ENCODE results near the gene TEC. TPM values are rescaled to one million over a fixed set of nuclear protein-coding genes. Genes with fewer than 3 reads are reported as not detected.
"Not testable (repeated sequence)": the region's sequence is repeated elsewhere in the genome, so short reads cannot be mapped to it uniquely, and the experiment has no call there.

Gene TEC
- total RNA-seq, 1 experiment from 2014 or later: 0.67 TPM

GRCh38 chr4:48314746-48315145 is 45.1 kb upstream of the TEC start:
- H3K27me3 ChIP-seq (ENCODE audit: control insufficient read depth, insufficient read depth, low read length); CTCF ChIA-PET; H3K9me3 ChIP-seq (ENCODE audit: control insufficient read depth, insufficient read depth, low read depth, low read length); DNase-seq (ENCODE audit: low read depth, low spot score); in situ Hi-C loops (cut with HindIII; ENCODE audit: low pct_unique_long_range_greater_than_20kb, low sequenced_read_pairs); H3K4me3 ChIP-seq (ENCODE audit: low read depth in 2 of 2, low read length in 2 of 2); intact Hi-C loops (cut with micrococcal nuclease; ENCODE audit: unreplicated experiment); BruUV-seq (replicated peaks); H3K27ac ChIP-seq (ENCODE audit: low read length); H3K4me1 ChIP-seq (ENCODE audit: control insufficient read depth, insufficient read depth, low read length); ATAC-seq; POLR2A ChIA-PET; H3K36me3 ChIP-seq (ENCODE audit: control insufficient read depth, insufficient read depth, low read length): not testable (repeated sequence)

GRCh38 chr4:48311896-48312295 is 42.3 kb upstream of the TEC start:
- in situ Hi-C loops (cut with HindIII; ENCODE audit: low pct_unique_long_range_greater_than_20kb, low sequenced_read_pairs): no loop called here
- CTCF ChIA-PET: no interaction called here
- POLR2A ChIA-PET: no interaction called here
- H3K36me3 ChIP-seq (ENCODE audit: control insufficient read depth, insufficient read depth, low read length): no peaks in the 10 kb centered on the region
- ATAC-seq: no peak
- no peak overlapping the region for H3K4me3 ChIP-seq (ENCODE audit: low read depth in 2 of 2, low read length in 2 of 2)
- DNase-seq (ENCODE audit: low read depth, low spot score): no peak
- no peaks in the 10 kb centered on the region for H3K9me3 ChIP-seq (ENCODE audit: control insufficient read depth, insufficient read depth, low read depth, low read length)
- intact Hi-C loops (cut with micrococcal nuclease; ENCODE audit: unreplicated experiment): no loop called here
- TF ChIP-seq TCF7L2 (IDR thresholded peaks at IDR 0.05; ENCODE audit: low read depth, low read length) (no peak), REST (IDR thresholded peaks at IDR 0.05; ENCODE audit: insufficient read depth in 1 of 2, low read depth in 2 of 2, low read length in 1 of 2) (no peak), CTCF (IDR thresholded peaks at IDR 0.05) (no peak), POLR2AphosphoS5 (IDR thresholded peaks at IDR 0.05; ENCODE audit: low read depth, low read length) (no peak), SIN3A (IDR thresholded peaks at IDR 0.05; ENCODE audit: borderline replicate concordance, insufficient read depth, low read depth, low read length) (no peak)
- BruUV-seq (replicated peaks): no TSS peak
- H3K4me1 ChIP-seq (ENCODE audit: control insufficient read depth, insufficient read depth, low read length): no peaks in the 10 kb centered on the region
- H3K27ac ChIP-seq (ENCODE audit: low read length): no peak overlapping the region
- H3K27me3 ChIP-seq (ENCODE audit: control insufficient read depth, insufficient read depth, low read length): no peaks in the 10 kb centered on the region; the same call in 1 of the 2 replicates

- CTCF ChIA-PET: no interaction called here
- in situ Hi-C loops (cut with HindIII; ENCODE audit: low pct_unique_long_range_greater_than_20kb, low sequenced_read_pairs): no loop called here
- Histone ChIP-seq H3K9me3 (ENCODE audit: control insufficient read depth, insufficient read depth, low read depth, low read length) (no peaks in the 10 kb centered on the region), H3K4me3 (ENCODE audit: low read depth in 2 of 2, low read length in 2 of 2) (no peak overlapping the region), H3K4me1 (ENCODE audit: control insufficient read depth, insufficient read depth, low read length) (no peaks in the 10 kb centered on the region), H3K27me3 (ENCODE audit: control insufficient read depth, insufficient read depth, low read length) (no peaks in the 10 kb centered on the region; the same call in 1 of the 2 replicates), H3K27ac (ENCODE audit: low read length) (no peak overlapping the region), H3K36me3 (ENCODE audit: control insufficient read depth, insufficient read depth, low read length) (no peaks in the 10 kb centered on the region)
- TF ChIP-seq SIN3A (IDR thresholded peaks at IDR 0.05; ENCODE audit: borderline replicate concordance, insufficient read depth, low read depth, low read length): no peak
- TF ChIP-seq POLR2AphosphoS5 (IDR thresholded peaks at IDR 0.05; ENCODE audit: low read depth, low read length): no peak
- no peak for TF ChIP-seq TCF7L2 (IDR thresholded peaks at IDR 0.05; ENCODE audit: low read depth, low read length)
- TF ChIP-seq REST (IDR thresholded peaks at IDR 0.05; ENCODE audit: insufficient read depth in 1 of 2, low read depth in 2 of 2, low read length in 1 of 2): no peak
- no peak for TF ChIP-seq CTCF (IDR thresholded peaks at IDR 0.05)
- no TSS peak for BruUV-seq (replicated peaks)
- ATAC-seq: no peak
- no peak for DNase-seq (ENCODE audit: low read depth, low spot score)
- POLR2A ChIA-PET: no interaction called here
- intact Hi-C loops (cut with micrococcal nuclease; ENCODE audit: unreplicated experiment): no loop called here
These were observed 39.3 kb upstream of the TEC start for GRCh38 chr4:48308901-48309300.

All from Panc1 (cell line).